ENCODE measurements around the gene KCNA2.

KCNA2 gene

DNA sequence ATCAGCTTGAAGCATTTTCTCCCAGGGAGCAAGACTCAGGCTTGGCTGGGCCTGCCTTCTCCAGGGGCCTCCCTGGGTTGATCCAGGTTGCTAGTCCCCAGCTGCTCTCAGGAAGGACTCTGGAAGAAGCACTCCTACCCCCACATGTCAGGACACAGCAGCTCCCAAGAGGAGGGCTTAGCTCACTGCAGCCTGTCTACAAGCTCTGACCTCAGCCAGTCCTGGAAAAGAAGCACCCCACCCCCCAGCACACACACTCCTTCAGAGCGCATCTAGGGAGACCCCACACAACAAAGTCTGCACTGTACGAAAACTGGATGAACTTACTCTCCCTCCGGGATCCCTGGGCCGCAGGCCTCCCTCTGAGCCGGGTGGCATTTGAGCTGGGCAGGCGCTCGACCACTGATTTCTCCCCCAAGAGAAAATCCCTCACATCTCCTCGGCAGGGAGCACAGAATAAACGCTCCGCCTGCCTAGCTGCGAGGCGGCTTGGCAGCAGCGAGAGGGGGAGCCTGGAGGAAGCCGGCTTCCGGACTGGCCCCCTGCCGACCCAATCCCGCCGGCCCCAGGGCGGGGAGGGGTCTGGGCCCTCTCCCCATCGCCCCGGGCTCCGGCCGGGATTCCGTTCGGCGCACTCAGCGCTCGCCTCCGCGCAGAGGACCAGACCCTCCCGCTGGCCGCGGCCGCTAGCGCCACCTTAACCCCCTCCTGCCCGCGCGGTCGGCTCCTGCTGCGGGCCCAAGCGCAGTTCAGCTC is at the start of gene KCNA2 (continued):
- no peak for TF ChIP-seq PBX3 (CRISPR knock-in tag; IDR thresholded peaks at IDR 0.05)
- no peak for TF ChIP-seq ZNF830 (tag by site-specific recombination; IDR thresholded peaks at IDR 0.05; ENCODE audit: low read depth)
- TF ChIP-seq ZNF518A (tag by site-specific recombination; conservative IDR thresholded peaks at IDR 0.05; ENCODE audit: low read depth), result no peak
- TF ChIP-seq SETDB1 (IDR thresholded peaks at IDR 0.05; ENCODE audit: insufficient read length, low read length), result no peak
- TF ChIP-seq ZNF221 (tag by site-specific recombination; IDR thresholded peaks at IDR 0.05; ENCODE audit: borderline replicate concordance), result no peak
- no peak for TF ChIP-seq ZXDB (tag by site-specific recombination; IDR thresholded peaks at IDR 0.05)
- TF ChIP-seq ZFP3 (tag by site-specific recombination; IDR thresholded peaks at IDR 0.05; ENCODE audit: low read depth), result no peak
- TF ChIP-seq ZNF16 (tag by site-specific recombination; IDR thresholded peaks at IDR 0.05; ENCODE audit: low read depth), result no peak
- TF ChIP-seq ZNF707 (tag by site-specific recombination; IDR thresholded peaks at IDR 0.05), result no peak
- TF ChIP-seq ZNF521 (tag by site-specific recombination; IDR thresholded peaks at IDR 0.05), result no peak
- TF ChIP-seq, protein P1, sequence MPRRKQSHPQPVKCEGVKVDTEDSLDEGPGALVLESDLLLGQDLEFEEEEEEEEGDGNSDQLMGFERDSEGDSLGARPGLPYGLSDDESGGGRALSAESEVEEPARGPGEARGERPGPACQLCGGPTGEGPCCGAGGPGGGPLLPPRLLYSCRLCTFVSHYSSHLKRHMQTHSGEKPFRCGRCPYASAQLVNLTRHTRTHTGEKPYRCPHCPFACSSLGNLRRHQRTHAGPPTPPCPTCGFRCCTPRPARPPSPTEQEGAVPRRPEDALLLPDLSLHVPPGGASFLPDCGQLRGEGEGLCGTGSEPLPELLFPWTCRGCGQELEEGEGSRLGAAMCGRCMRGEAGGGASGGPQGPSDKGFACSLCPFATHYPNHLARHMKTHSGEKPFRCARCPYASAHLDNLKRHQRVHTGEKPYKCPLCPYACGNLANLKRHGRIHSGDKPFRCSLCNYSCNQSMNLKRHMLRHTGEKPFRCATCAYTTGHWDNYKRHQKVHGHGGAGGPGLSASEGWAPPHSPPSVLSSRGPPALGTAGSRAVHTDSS (tag by site-specific recombination; IDR thresholded peaks at IDR 0.05), result no peak
- no peak for TF ChIP-seq ZNF239 (tag by site-specific recombination; IDR thresholded peaks at IDR 0.05)
- no peak for TF ChIP-seq ZNF132 (tag by site-specific recombination; IDR thresholded peaks at IDR 0.05; ENCODE audit: borderline replicate concordance)
- peak; percentile 49 for TF ChIP-seq ZNF660 (tag by site-specific recombination; IDR thresholded peaks at IDR 0.05)
- no peak for TF ChIP-seq ZNF473 (tag by site-specific recombination; IDR thresholded peaks at IDR 0.05)
- no peak for TF ChIP-seq TCF7L2 (IDR thresholded peaks at IDR 0.05; ENCODE audit: borderline replicate concordance, low read depth, low read length)
- TF ChIP-seq ZNF155 (tag by site-specific recombination; IDR thresholded peaks at IDR 0.05), result no peak
- TF ChIP-seq ZSCAN5A (tag by site-specific recombination; IDR thresholded peaks at IDR 0.05), result no peak
- 0 out of 2 replicates have a peak, but pooled peaks have one; percentile 48 for TF ChIP-seq SP7 (tag by site-specific recombination; IDR thresholded peaks at IDR 0.05)
- TF ChIP-seq, protein P2, sequence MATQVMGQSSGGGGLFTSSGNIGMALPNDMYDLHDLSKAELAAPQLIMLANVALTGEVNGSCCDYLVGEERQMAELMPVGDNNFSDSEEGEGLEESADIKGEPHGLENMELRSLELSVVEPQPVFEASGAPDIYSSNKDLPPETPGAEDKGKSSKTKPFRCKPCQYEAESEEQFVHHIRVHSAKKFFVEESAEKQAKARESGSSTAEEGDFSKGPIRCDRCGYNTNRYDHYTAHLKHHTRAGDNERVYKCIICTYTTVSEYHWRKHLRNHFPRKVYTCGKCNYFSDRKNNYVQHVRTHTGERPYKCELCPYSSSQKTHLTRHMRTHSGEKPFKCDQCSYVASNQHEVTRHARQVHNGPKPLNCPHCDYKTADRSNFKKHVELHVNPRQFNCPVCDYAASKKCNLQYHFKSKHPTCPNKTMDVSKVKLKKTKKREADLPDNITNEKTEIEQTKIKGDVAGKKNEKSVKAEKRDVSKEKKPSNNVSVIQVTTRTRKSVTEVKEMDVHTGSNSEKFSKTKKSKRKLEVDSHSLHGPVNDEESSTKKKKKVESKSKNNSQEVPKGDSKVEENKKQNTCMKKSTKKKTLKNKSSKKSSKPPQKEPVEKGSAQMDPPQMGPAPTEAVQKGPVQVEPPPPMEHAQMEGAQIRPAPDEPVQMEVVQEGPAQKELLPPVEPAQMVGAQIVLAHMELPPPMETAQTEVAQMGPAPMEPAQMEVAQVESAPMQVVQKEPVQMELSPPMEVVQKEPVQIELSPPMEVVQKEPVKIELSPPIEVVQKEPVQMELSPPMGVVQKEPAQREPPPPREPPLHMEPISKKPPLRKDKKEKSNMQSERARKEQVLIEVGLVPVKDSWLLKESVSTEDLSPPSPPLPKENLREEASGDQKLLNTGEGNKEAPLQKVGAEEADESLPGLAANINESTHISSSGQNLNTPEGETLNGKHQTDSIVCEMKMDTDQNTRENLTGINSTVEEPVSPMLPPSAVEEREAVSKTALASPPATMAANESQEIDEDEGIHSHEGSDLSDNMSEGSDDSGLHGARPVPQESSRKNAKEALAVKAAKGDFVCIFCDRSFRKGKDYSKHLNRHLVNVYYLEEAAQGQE (tag by site-specific recombination; IDR thresholded peaks at IDR 0.05), result no peak
- TF ChIP-seq EGR2 (tag by site-specific recombination; IDR thresholded peaks at IDR 0.05; ENCODE audit: low read depth), result no peak
- TF ChIP-seq ZNF548 (tag by site-specific recombination; IDR thresholded peaks at IDR 0.05), result no peak
- TF ChIP-seq ZNF2 (tag by site-specific recombination; IDR thresholded peaks at IDR 0.05), result no peak
- TF ChIP-seq ZNF488 (tag by site-specific recombination; IDR thresholded peaks at IDR 0.05), result no peak
- peak; percentile 94 for TF ChIP-seq ZBTB48 (tag by site-specific recombination; IDR thresholded peaks at IDR 0.05)
- no peak for TF ChIP-seq ZNF596 (tag by site-specific recombination; IDR thresholded peaks at IDR 0.05)
- no peak for TF ChIP-seq ZNF350 (tag by site-specific recombination; IDR thresholded peaks at IDR 0.05)
